AG04449 (cell line): Measurements from ENCODE around the gene NIPSNAP2.
"Not testable (repeated sequence)": the region's sequence is repeated elsewhere in the genome, so short reads cannot be mapped to it uniquely, and the experiment has no call there.

ENCODE experiments used
- CTCF ChIA-PET: fragments of 350-600 bp; formaldehyde crosslinking; extraction: SDS; loops from one replicate; lab custom pipeline; 2021; ENCODE audit warnings: antibody characterized with exemption; lab: Yijun Ruan, JAX
- POLR2A ChIA-PET: fragments of 400-600, 350-600 bp; formaldehyde crosslinking; extraction: SDS; loops from one replicate; lab custom pipeline; 2020; ENCODE audit warnings: antibody characterized with exemption, inconsistent platforms; lab: Yijun Ruan, JAX
- DNase-seq: peaks from one replicate; pipeline ENCODE4 v3.0.0-alpha.2; 2010; ENCODE audit warnings: low read depth, low spot score
- H3K4me3 ChIP-seq: 2 replicates; pipeline ENCODE4 v1.5.1; 2011; ENCODE audit warnings: low read depth, mild to moderate bottlenecking, control low read depth, low read length
- CTCF ChIP-seq: IDR thresholded peaks from one replicate; pipeline ENCODE4 v1.5.1; 2011; ENCODE audit warnings: mild to moderate bottlenecking, moderate library complexity, low read length, control low read depth, inconsistent platforms; ENCODE audit not compliant: insufficient read depth; ENCODE audit errors: missing control alignments

Gene NIPSNAP2

DNA sequence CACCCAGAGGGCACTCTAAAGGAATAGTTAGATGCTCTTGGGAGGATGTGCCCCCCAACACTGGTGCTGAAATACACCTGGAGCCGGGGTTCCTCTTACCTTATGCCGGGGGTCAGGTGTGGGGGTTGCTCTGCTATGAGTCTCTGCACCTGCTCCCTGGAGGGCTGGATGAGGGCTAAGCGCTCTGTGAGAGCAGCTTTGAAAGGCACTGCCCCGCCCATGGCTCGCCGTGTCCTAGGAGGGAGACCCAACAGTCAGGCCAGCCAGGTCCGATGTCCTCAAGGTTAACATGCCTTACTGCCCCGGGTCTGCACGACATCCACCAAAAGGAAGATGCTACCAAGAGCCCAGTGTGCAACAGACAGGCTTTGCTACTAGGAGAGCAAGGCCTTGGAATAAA, 55.1 kb downstream of the NIPSNAP2 start:
- no peak for TF ChIP-seq CTCF
- POLR2A ChIA-PET = interaction anchor here (0.6 to 1.8 kb wide), 3 partner anchors 9 to 32 kb away, joined by 3 to 6 read pairs (median 6); partner anchors contain the start of genes CCT6A and PSPH
- CTCF ChIA-PET = interaction anchor here (1.5 kb wide), 1 partner anchor 12 kb away, joined by 4 read pairs; no protein-coding TSS in a partner anchor
- DNase-seq = no peak
- H3K4me3 ChIP-seq = no peak overlapping the region

- CTCF ChIA-PET = no interaction called here
- DNase-seq = no peak
- H3K4me3 ChIP-seq = no peak overlapping the region
- POLR2A ChIA-PET = no interaction called here
- TF ChIP-seq CTCF = no peak
Observed at GRCh38 chr7:56023500-56023899, 59.1 kb downstream of the NIPSNAP2 start.

GRCh38 chr7:56026538-56026937, 62.2 kb downstream of the NIPSNAP2 start:
- DNase-seq = no peak
- H3K4me3 ChIP-seq = no peak overlapping the region
- CTCF ChIA-PET = interaction anchor here (1.0 kb wide), 1 partner anchor 11 kb away, joined by 3 read pairs; no protein-coding TSS in a partner anchor
- no peak for TF ChIP-seq CTCF
- POLR2A ChIA-PET = no interaction called here

DNA sequence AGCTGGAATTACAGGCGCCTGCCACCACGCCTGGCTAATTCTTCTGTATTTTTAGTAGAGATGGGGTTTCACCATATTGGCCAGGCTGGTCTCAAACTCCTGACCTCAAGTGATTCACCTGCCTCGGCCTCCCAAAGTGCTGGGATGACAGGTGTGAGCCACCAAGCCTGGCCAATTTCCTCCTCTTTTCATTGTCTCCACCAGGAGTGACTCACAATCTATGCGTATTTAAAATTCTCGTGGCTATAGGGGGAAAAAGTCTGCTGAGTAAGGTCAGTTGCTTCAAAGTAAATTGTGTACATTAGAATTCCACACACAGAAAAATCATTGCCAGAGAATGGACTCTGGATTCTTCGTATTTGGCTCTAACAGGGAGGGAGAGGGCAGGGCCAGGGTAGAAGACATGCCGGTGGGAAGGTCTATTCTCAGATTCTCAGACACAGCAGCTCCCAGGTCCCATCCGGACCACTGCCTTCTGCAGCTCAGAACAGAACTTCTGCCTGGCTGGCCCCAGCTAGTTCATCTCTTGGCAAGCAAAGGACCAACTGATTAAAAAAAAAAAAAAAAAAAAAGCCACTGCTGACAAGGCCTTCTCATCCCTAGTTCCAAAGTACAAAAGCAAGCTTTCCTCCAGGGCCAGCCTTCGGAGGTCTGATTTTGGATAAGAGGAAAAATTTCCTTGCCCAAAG, 64.7 kb downstream of the NIPSNAP2 start:
- DNase-seq = no peak
- POLR2A ChIA-PET = interaction anchor here (0.6 to 1.6 kb wide), 2 partner anchors 10 to 22 kb away, joined by 3 read pairs; partner anchors contain the start of genes CCT6A and PSPH
- CTCF ChIA-PET = no interaction called here
- no peak overlapping the region for H3K4me3 ChIP-seq
- no peak for TF ChIP-seq CTCF

- POLR2A ChIA-PET = no interaction called here
- DNase-seq = no peak
- CTCF ChIA-PET = interaction anchor here (1.1 kb wide), 1 partner anchor 20 kb away, joined by 4 read pairs; the partner anchor contains the start of genes CCT6A and PSPH
- TF ChIP-seq CTCF = no peak
- no peak overlapping the region for H3K4me3 ChIP-seq
Observed at GRCh38 chr7:56030340-56030739, 66.0 kb downstream of the NIPSNAP2 start.

DNA sequence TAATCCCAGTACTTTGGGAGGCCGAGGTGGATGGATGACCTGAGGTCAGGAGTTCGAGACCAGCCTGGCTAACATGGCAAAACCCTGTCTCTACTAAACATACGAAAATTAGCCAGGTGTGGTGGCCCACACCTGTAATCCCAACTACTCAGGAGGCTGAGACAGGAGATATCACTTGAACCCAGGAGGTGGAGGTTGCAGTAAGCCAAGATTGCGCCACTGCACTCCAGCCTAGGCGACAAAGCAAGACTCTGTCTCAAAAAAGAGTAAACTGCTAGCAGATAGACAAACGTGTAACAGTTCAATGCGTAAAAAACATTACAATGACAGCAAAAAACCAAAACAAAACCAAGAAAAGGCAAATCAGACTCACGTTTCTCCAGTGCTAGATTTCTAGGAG, 67.2 kb downstream of the NIPSNAP2 start:
- H3K4me3 ChIP-seq, CTCF ChIA-PET, POLR2A ChIA-PET, DNase-seq: not testable (repeated sequence)

- POLR2A ChIA-PET, H3K4me3 ChIP-seq, DNase-seq: not testable (repeated sequence)
- CTCF ChIA-PET = interaction anchor here (1.1 to 2.1 kb wide), 3 partner anchors 42 to 60 kb away, joined by 3 to 7 read pairs (median 5); partner anchors contain the start of gene PHKG1
Observed at GRCh38 chr7:56032578-56032977, 68.2 kb downstream of the NIPSNAP2 start.
